Eye (tissue), 1 donor: Measurements from ENCODE around the gene CACNA2D4.

Experiments used
- DNase-seq: peaks from one replicate; pipeline ENCODE4 v3.0.0-alpha.2; 2015

The CACNA2D4 gene

GRCh38 chr12:1811948-1812291 lies 106.5 kb downstream of the CACNA2D4 start:
- no peak for DNase-seq

- no peak for DNase-seq
Observed at GRCh38 chr12:1811281-1811947, 107.0 kb downstream of the CACNA2D4 start.

GRCh38 chr12:1810931-1811280 lies 107.5 kb downstream of the CACNA2D4 start:
- DNase-seq, result no peak

- DNase-seq, result no peak
Observed at GRCh38 chr12:1810201-1810930, 108.1 kb downstream of the CACNA2D4 start.

GRCh38 chr12:1809591-1810190 lies 108.8 kb downstream of the CACNA2D4 start:
- DNase-seq, result no peak

- DNase-seq, result no peak
Observed at GRCh38 chr12:1808798-1809480, 109.5 kb downstream of the CACNA2D4 start.

- DNase-seq, result no peak
Observed at GRCh38 chr12:1808036-1808797, 110.2 kb downstream of the CACNA2D4 start.

- DNase-seq, result no peak
Observed at GRCh38 chr12:1807087-1807860, 111.2 kb downstream of the CACNA2D4 start.

- no peak for DNase-seq
Observed at GRCh38 chr12:1806301-1807086, 112.0 kb downstream of the CACNA2D4 start.

GRCh38 chr12:1805441-1806081 lies 112.9 kb downstream of the CACNA2D4 start:
- DNase-seq, result no peak

GRCh38 chr12:1804545-1805332 lies 113.7 kb downstream of the CACNA2D4 start:
- DNase-seq, result peak; percentile 98

GRCh38 chr12:1803736-1804135 lies 114.7 kb downstream of the CACNA2D4 start:
- no peak for DNase-seq

GRCh38 chr12:1801303-1801975 lies 117.0 kb downstream of the CACNA2D4 start:
- peak; percentile 39 for DNase-seq

- DNase-seq, result peak; percentile 82
Observed at GRCh38 chr12:1800401-1801302, 117.8 kb downstream of the CACNA2D4 start.

GRCh38 chr12:1799882-1800400 lies 118.5 kb downstream of the CACNA2D4 start:
- no peak for DNase-seq

- no peak for DNase-seq
Observed at GRCh38 chr12:1799051-1799881, 119.2 kb downstream of the CACNA2D4 start.

- DNase-seq, result no peak
Observed at GRCh38 chr12:1798641-1799020, 119.8 kb downstream of the CACNA2D4 start.
